ENCODE data around the gene N4BP2L2.

Gene N4BP2L2

DNA sequence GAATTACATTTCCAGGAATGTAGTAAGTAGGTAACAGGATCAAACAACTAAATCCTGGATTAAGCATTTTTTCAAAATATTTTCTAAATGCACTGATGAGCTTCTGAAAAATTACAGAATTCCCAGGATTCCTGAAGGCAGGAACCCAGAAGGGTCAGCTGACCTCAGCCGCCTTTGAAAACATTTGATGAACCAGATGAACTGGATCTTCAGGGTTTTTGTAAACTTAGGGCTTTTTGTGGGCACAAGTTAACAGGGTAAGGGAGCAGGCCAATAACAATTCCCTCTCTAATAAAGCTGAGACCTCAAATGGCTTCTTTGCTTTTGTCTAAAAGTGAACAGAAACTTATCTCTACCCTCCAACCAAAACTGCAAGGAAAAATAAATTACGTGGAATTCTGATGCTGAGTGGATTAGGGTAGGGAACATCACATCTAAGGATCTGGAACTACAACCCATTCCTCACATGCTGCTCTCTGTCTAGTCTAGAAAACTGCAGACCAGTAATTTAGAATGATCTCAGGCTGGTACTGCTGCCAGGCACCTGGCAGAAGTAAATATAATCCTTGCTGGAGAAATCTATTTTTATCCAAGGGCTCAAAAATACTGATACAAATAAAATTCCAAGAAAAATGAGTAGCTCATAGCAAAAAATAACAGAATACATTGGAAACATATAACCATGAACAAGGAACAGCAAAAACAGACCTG lies 62.4 kb downstream of the N4BP2L2 start:
- DNase-seq, result no peak
- in situ Hi-C loops (cut with MboI; ENCODE audit: low pct_unique_long_range_greater_than_20kb, low sequenced_read_pairs), result no loop called here

DNA sequence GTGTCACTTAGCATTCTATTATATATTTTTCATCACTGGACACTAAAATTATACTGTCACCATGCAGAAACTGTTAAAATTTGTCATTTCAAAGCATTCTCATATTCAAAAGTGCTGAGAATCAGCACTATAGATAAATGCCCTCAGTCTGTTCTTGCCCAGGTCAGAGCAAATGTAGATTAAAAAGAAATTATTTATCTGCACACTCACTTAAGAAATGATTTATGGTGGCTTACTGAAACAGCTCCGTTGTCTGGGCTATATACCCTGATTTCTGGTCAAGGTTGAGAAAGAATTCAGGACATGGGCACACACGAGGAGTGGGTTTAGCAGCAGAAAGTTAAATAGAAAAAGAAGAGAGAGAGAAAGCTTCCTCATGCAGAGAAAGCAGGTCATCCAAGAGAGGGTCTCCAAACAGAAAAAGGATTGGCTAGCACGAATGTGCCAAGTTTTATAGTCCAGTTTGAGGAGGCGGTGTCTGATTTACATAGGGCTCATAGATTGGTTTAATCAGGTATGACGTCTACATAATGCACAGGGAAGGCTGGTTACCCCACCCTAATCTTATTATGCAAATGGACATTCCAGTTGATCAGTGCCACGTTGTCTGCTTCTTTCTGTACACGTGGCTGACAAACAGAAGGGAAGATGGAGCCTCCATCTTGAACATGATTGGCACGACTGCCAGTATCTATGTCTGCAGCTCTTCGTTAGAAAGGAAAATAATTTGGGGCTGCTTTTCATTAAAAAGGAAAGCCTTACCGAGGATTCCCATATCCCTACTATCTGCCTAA lies 63.4 kb downstream of the N4BP2L2 start:
- in situ Hi-C loops (cut with MboI; ENCODE audit: low pct_unique_long_range_greater_than_20kb, low sequenced_read_pairs), result no loop called here
- DNase-seq, result no peak

DNA sequence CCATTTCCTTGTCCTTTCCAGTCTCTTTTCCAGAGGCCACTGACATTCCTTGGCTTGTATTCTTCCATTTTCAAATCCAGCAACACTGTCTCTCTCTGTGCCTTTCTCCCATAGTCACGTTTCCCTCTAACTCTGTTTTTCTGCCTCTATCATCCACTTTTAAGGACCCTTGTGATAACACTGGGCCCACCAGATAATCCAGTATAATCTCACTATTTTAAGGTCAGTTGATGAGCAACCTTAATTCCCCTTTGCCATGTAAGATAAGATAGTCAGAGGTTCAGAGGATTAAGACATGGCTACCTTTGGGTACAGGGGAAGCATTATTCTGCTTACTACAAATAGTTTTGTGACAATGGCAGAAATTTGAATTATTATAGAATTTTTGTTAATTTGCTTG lies 64.9 kb downstream of the N4BP2L2 start:
- in situ Hi-C loops (cut with MboI; ENCODE audit: low pct_unique_long_range_greater_than_20kb, low sequenced_read_pairs), result no loop called here
- DNase-seq, result no peak

DNA sequence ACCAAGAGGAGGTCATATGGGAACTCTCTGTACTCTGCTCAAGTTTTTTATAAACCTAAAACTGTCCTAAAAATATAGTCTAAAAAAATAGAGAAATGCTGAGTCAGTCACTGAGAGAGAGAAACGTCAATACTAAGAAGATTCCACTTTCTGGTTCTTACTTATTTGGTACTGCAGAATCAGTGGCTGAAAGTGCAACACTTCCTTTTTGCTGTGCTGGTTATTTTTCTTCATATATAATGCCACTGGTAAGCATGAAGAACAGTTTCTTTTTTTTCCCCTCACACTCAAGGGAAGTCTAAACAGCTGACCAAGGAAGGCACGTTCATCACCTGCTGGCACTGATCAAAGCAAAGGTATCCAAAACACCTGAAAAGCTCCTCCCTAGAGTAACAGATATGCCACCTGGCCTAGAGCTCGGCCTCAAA lies 66.4 kb downstream of the N4BP2L2 start:
- in situ Hi-C loops (cut with MboI; ENCODE audit: low pct_unique_long_range_greater_than_20kb, low sequenced_read_pairs), result no loop called here
- DNase-seq, result no peak

DNA sequence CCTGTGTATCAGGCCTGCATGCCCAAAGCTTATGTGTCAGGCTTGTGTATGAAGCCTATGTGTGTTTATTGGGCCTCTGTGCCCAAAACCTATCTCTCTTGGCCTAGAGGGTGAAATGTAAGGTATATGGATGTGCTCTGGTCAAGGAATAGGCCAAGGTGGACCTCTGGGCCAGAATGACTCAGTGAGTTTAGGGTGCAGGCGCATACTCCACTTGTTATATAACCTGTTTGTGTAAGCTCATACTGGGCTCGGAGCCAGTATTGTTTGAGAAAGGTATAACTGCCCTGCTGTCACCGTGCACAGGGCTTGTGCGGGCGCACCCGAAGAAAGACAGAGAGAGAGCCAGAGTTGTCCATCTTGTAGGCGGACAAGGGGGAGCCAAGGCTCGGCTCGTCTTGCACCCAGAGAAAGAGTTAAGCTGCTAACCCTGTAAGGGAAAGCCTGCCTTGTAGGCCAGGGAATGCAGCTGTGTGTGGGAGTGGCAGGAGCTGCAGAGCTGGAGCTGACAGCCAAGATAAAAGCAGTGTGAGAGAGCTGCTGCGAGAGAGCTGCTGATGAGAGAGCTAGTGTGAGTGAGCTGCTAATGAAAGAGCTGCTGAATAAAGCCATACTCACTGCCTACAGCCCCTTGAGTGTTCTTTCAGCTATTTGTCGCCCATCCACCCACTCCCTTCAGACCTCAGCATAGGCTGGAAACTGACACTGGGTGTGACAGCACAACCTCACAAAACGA lies 67.2 kb downstream of the N4BP2L2 start:
- DNase-seq, result no peak
- in situ Hi-C loops (cut with MboI; ENCODE audit: low pct_unique_long_range_greater_than_20kb, low sequenced_read_pairs), result no loop called here

DNA sequence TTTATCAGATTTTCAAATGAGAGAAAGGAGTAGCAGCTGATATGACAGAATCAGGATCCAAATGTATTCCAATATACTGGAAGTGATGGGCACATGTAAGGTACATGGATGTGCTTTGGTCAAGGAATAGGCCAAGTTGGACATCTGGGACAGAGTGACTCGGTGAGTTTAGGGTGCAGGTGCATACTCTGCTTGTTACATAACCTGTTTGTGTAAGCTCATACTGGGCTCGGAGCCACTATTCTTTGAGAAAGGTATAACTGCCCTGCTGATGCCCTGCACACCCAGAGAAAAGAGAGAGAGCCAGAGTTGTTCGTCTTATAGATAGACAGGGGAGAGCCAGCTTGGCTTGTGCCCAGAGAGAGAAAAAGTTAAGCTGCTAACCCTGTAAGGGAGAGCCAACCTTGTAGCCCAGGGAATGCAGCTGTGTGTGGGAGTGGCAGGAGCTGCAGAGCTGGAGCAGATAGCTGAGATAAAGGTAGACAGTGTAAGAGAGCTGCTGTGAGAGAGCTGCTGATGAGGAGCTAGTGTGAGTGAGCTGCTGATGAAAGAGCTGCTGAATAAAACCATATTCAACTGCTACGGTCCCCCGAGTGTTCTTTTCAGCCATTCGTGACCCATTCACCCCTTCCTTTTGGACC lies 70.0 kb downstream of the N4BP2L2 start:
- in situ Hi-C loops (cut with MboI; ENCODE audit: low pct_unique_long_range_greater_than_20kb, low sequenced_read_pairs), result no loop called here
- DNase-seq, result peak; percentile 17

DNA sequence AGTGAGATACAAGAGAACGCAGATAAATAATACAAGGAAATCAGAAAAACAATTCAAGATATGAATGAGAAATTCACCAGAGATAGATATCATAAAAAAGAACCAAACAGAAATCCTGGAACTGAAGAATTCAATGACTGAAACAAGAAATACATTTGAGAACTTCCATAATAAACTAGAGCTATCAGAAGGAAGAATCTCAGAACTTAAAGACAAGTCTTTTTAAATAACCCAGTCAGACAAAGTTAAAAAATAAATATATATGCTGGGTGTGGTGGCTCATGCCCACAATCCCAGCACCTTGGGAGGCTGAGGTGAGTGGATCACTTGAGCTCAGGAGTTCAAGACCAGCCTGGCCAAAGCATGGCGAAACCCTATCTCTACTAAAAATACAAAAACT lies 82.0 kb downstream of the N4BP2L2 start:
- in situ Hi-C loops (cut with MboI; ENCODE audit: low pct_unique_long_range_greater_than_20kb, low sequenced_read_pairs), result no loop called here
- DNase-seq, result no peak

DNA sequence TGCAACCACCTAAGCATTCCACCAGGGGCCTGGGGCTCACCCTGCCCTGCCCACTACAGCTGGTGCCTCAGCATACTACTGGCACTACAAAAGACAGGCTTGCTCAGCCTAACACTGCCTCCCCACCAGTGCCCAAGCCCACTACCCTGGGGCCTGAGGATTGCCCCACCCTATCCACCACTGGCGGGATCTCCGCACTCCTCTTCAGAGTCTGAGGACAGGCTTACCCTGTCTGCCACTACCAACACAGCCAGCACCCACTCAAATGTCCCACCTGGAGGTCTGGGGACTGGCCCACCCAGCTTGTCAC lies 83.0 kb downstream of the N4BP2L2 start:
- in situ Hi-C loops (cut with MboI; ENCODE audit: low pct_unique_long_range_greater_than_20kb, low sequenced_read_pairs), result no loop called here
- DNase-seq, result no peak

DNA sequence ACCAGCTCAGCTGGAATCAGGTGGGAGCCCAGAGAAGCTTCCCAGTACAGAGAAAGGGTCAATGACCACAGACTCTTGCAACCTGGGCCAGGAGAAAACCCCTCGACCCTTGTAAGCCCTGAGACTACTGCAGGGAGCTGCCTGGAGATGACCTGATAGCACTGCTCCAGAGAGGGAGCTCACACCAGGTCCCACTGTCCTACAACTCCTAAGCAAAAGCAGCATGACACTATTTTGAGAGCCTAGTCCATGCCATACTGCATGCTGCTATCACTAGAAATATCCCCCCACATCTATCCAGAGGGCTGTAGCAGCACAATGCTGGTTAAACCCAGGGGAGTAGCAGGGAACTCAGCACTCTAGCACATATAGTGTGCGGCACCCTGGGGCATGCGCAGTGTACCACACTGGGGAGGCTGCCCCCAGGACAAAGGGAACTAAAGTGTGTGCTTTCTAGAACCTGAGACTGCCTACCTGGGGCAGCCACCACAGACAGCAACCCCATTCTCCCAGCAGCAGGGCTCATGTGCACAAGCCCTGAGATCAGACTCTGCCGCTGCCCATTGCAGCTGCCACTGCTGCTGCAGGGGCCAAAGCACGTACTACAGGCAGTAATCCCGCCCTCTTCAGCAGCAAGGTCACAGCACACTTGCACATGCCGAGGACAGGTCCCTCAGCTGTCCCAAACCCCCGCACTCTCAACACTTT lies 83.6 kb downstream of the N4BP2L2 start:
- DNase-seq, result no peak
- in situ Hi-C loops (cut with MboI; ENCODE audit: low pct_unique_long_range_greater_than_20kb, low sequenced_read_pairs), result no loop called here

DNA sequence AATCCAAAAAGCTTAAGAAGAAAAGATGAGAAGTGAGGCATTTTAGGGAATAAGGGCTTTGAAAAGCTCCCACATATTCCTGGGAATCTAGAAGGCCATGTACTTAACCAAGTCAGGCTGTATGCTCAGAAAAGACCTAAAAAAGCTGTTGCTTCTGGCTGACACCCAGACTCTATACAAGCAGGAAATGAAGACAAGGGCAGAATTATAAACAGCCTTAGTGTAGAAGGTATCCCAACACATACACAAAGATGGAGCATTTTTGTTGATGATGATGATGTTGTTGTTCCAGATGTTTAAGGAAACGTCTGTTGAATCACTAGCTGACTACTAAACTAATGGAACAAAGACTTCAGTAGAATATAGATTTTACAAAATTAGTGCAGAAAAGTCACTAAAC lies 84.6 kb downstream of the N4BP2L2 start:
- DNase-seq, result no peak
- in situ Hi-C loops (cut with MboI; ENCODE audit: low pct_unique_long_range_greater_than_20kb, low sequenced_read_pairs), result no loop called here

DNA sequence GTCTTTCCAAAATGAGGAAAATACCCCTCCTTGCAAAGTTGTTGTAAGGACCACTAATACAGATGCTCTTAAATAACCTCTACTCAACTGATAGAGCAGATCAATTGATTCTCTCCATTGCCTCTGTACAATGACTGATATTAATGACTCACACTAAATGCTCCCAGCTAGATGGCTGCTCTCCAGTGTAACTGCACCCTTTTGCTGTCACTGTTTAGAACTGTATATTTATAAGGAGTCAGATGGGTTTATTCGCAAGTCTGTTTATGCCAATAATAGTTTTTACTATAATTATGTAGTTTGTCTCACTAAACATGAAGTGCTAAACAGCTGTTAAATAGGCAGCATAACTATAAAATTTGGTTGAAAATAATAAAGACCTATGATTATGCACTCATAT lies 89.6 kb downstream of the N4BP2L2 start:
- in situ Hi-C loops (cut with MboI; ENCODE audit: low pct_unique_long_range_greater_than_20kb, low sequenced_read_pairs), result no loop called here

DNA sequence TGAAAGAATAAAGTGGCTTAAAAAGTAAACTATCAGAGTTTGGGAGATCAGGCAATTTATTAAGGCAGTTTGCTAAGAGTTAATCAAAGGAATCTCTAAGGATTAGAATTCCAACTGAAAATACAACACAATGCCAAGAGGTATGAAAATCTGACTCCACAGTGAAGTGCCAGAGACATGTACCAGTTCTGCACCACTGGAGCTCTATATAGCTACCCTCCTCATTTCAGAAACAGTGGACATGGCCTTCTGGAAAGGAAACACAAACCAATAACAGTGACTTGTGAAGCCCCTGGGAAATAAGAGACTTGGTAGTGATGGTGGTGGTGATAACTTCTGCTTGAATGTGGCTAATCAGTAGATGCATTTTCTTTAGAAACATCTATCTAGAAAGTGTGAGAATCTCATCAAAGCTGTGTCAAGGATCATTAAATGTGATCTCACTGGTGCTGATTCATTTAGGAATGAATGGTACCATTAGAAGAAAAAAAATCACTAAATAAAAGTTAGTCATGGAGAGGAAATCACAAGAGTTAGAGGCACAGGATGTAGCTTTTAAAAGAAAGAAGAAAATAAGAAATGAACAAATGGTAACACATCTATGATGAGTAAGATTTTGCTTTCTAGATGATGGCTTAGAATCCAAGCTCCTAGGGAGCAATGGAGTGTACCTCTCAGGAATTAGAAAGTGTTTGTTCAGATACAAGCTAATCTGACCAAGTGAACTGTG lies 90.5 kb downstream of the N4BP2L2 start:
- DNase-seq, result no peak
- in situ Hi-C loops (cut with MboI; ENCODE audit: low pct_unique_long_range_greater_than_20kb, low sequenced_read_pairs), result no loop called here

More for the DNA sequence above, 89.6 kb downstream of the N4BP2L2 start:
- no peak for DNase-seq

DNA sequence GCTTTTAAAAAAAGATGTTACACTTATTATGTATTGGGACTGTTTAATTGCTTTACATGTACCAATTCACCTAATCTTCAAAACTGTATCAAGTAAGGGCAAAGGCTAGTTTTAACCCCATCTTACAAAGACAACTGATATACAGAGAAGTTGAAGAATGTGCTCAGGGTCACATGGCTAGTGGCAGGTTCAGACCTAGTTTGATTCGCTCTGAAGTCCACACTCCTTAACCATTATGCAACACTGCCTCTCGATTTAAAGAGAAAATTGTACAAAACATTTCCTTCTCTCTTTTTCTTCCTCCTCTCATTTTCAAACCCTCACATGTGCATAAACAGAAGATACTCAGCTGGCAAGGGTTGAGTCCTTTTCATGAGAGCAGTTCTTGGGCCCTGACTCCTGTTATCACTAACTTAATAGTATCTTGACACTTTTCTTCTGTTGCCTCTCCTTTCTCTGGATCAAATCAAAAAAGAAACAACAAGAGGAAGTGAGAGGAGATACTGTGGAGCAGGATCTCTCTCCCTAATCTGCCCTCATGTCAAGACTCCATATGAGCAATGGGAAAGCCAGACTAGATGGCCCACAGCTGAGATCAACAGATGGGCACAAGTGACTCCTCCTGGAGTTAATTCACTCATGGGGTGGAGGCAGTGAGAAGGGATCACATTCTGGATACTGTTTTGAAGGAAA lies 91.7 kb downstream of the N4BP2L2 start:
- DNase-seq, result no peak
- in situ Hi-C loops (cut with MboI; ENCODE audit: low pct_unique_long_range_greater_than_20kb, low sequenced_read_pairs), result no loop called here

DNA sequence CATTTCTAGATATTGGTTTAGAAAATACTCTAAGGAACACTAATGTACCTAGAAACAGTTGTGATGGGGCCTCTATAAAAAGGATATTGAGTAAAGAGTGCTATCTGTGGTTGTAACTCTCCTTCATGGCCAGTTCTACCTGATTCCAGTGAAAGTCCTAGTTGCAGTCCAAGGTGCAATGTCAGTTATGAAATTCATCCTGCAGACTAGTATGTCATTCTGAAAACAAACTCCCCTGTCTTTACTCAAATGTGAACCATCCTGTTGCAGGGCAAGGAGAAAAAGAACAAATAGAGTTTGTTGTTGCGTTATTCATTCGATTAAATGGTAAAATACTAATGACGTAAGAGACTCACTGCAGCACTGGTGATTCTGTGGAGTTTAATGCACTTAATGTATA lies 92.4 kb downstream of the N4BP2L2 start:
- in situ Hi-C loops (cut with MboI; ENCODE audit: low pct_unique_long_range_greater_than_20kb, low sequenced_read_pairs), result no loop called here
- DNase-seq, result no peak

DNA sequence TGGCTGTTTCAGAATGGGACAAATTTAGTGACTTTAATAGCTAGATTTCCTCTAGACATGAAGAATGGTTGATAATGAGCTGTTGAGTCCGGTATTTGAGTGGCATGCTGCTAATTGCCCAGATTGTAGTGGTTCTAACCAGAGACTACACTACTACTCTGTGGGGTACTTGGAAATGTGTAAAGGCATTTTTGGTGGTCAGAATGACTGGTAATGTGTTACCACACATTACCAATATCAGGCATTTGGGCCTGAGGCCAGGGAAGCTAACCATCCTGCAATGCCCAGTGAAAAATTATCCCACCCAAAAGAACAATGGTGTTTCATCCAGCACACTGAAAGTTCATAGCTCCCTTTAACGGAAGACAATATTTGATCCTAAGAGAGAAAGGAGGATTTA lies 93.1 kb downstream of the N4BP2L2 start:
- in situ Hi-C loops (cut with MboI; ENCODE audit: low pct_unique_long_range_greater_than_20kb, low sequenced_read_pairs), result no loop called here

DNA sequence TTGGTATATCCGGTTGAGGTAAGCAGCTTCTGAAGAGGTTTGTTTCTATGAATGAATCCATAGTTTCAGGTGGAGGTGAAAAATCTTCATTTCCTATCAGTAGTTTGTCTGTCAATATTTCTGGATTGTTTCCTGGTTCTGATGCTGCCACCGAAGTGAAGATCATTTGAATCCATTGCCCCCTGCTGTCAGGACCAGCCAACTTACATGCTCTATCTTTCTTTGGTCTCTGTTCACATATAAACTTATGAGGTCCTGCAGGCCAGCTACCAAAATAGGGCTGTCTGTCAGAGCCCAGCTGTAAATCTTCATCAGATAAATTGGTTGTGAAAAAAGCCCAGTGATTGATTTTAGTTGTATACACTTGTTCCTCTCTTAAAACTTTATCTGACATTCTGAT lies 95.5 kb downstream of the N4BP2L2 start:
- DNase-seq, result peak; percentile 53
- in situ Hi-C loops (cut with MboI; ENCODE audit: low pct_unique_long_range_greater_than_20kb, low sequenced_read_pairs), result no loop called here

More for the DNA sequence above, 93.1 kb downstream of the N4BP2L2 start:
- DNase-seq, result no peak

DNA sequence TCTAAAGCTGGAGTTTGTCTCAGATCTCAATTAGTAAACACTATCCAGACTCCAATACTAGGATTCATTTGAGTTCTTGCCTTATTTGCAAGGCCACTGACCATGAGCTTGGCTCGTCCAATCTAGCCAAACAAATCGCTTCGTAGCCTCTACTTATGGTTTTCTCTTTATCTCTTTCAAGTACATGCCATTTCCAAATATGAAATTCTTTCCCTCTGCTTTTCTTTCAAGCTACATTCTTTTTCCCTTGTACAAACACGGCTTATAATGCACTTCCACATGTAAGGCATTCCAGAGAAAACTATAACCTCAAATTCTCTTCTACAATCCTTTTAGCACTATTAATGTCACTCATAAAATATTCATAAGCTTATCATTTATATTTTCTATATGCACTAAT lies 99.7 kb downstream of the N4BP2L2 start:
- in situ Hi-C loops (cut with MboI; ENCODE audit: low pct_unique_long_range_greater_than_20kb, low sequenced_read_pairs), result no loop called here
- DNase-seq, result no peak

DNA sequence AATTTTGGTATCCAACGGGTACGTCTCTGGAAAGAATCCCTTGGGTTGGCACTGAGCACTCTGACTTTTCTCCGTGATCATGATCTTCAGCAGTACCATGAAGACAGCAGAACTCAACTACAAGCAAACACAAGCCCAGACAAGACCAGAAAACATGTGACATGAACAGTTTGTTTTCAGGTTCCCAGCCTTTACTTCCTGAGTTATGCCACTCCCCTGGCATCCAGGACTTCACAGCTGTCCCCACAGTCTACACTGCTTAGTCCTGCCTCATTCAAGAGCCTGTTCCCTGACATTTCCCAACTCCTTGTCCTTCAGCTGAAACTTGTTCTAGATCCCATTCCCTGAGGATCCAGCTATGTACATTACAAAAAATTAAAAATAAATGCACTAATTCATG lies 105.7 kb downstream of the N4BP2L2 start:
- peak; percentile 58 for DNase-seq
- in situ Hi-C loops (cut with MboI; ENCODE audit: low pct_unique_long_range_greater_than_20kb, low sequenced_read_pairs), result no loop called here
